Thyroid gland (tissue), 4 donors: ENCODE results near the gene DNAH14.

ENCODE experiments used
- POLR2A ChIP-seq, 2 donors: fragments of 450-650 bp; IDR thresholded peaks; one replicate each; pipeline ENCODE4 v1.6.1; 2017; ENCODE audit warnings: antibody characterized with exemption in 2 of 2, mild to moderate bottlenecking in 2 of 2, moderate library complexity in 1 of 2
- TF ChIP-seq, protein P1 (sequence below), 6 experiments: fragments of 200-600 bp in 3 of 6; fragments of 450-650 bp in 3 of 6; sonication (generic) in 3 of 6; IDR thresholded peaks; one replicate each; pipeline ENCODE4 v1.5.1; 2016 to 2019; ENCODE audit warnings: antibody characterized with exemption in 6 of 6, mild to moderate bottlenecking in 2 of 6, inconsistent platforms in 1 of 6, moderate library complexity in 1 of 6

DNA sequence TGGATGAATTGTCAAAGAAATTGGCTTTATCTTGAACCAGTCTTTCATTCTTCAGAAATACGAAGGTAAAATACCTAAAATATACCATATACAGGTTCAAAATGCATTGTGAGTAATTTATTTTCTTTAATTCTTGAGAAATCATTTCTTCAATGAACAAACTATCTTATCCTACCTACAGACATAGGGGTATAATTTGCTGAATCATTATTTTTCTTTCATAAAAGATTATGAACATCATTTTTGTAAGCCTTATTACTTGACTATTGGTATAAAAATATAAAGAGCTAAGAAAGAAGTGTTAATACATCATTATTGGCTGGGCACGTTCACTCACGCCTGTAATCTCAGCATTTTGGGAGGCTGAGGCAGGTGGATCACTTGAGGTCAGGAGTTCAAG, 167.7 kb downstream of the DNAH14 start:
- TF ChIP-seq, protein P1, sequence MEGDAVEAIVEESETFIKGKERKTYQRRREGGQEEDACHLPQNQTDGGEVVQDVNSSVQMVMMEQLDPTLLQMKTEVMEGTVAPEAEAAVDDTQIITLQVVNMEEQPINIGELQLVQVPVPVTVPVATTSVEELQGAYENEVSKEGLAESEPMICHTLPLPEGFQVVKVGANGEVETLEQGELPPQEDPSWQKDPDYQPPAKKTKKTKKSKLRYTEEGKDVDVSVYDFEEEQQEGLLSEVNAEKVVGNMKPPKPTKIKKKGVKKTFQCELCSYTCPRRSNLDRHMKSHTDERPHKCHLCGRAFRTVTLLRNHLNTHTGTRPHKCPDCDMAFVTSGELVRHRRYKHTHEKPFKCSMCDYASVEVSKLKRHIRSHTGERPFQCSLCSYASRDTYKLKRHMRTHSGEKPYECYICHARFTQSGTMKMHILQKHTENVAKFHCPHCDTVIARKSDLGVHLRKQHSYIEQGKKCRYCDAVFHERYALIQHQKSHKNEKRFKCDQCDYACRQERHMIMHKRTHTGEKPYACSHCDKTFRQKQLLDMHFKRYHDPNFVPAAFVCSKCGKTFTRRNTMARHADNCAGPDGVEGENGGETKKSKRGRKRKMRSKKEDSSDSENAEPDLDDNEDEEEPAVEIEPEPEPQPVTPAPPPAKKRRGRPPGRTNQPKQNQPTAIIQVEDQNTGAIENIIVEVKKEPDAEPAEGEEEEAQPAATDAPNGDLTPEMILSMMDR (IDR thresholded peaks at IDR 0.05): no peak
- no peak for TF ChIP-seq POLR2A (IDR thresholded peaks at IDR 0.05)
